Calu3 (cell line): ENCODE data around the gene ZSWIM1. TPM values are rescaled to one million over a fixed set of nuclear protein-coding genes. Genes with fewer than 3 reads are reported as not detected.
"Not testable (repeated sequence)": the region's sequence is repeated elsewhere in the genome, so short reads cannot be mapped to it uniquely, and the experiment has no call there.

Experiments used
- BruUV-seq: library from RNA; stranded (reverse); fragments of 400-500 nt; replicated peaks from 2 replicates; lab custom pipeline; 2021; lab: Mats Ljungman, UMichigan
- CTCF ChIA-PET: fragments of 300-600 bp; sonication (Branson Sonifier 250); formaldehyde crosslinking; loops from one replicate; lab custom pipeline; 2022; ENCODE audit warnings: antibody characterized with exemption; lab: Charles Lee
- DNase-seq: peaks from one replicate; pipeline ENCODE4 v3.0.0; 2022
- H3K27ac Mint-ChIP-seq: one replicate; pipeline ENCODE4 v1.8.0; 2022; ENCODE audit warnings: mixed read lengths; ENCODE audit not compliant: unreplicated experiment
- H3K27me3 Mint-ChIP-seq: one replicate; pipeline ENCODE4 v1.8.0; 2022; ENCODE audit warnings: mixed read lengths; ENCODE audit not compliant: unreplicated experiment
- H3K36me3 Mint-ChIP-seq: one replicate; pipeline ENCODE4 v1.8.0; 2022; ENCODE audit warnings: mild to moderate bottlenecking, moderate library complexity, mixed read lengths; ENCODE audit not compliant: insufficient read depth, unreplicated experiment
- H3K4me1 Mint-ChIP-seq: one replicate; pipeline ENCODE4 v1.8.0; 2022; ENCODE audit warnings: mild to moderate bottlenecking, low read depth, mixed read lengths; ENCODE audit not compliant: unreplicated experiment
- H3K4me3 Mint-ChIP-seq: one replicate; pipeline ENCODE4 v1.8.0; 2022; ENCODE audit warnings: mild to moderate bottlenecking, low read depth, moderate library complexity, mixed read lengths; ENCODE audit not compliant: unreplicated experiment
- H3K9me3 Mint-ChIP-seq: one replicate; pipeline ENCODE4 v1.8.0; 2022; ENCODE audit warnings: low read depth, mixed read lengths; ENCODE audit not compliant: unreplicated experiment
- CTCF ChIP-seq: fragments of 200-600 bp; IDR thresholded peaks from one replicate; pipeline ENCODE4 v1.8.0; 2022; ENCODE audit warnings: antibody characterized with exemption; ENCODE audit not compliant: unreplicated experiment
- intact Hi-C: fragments of 100-400 bp; cut with micrococcal nuclease; formaldehyde crosslinking; loops from one replicate; pipeline ENCODE4 v1.10.0; 2022; ENCODE audit not compliant: unreplicated experiment
- total RNA-seq: library from RNA; stranded (reverse); gene quantifications from 2 replicates; pipeline ENCODE4 v1.2.3, GENCODE V29; 2022

ZSWIM1 gene
- total RNA-seq, 1 experiment from 2014 or later, result 20.2 TPM

- H3K27me3 Mint-ChIP-seq, result no peaks in the 10 kb centered on the region
- no peak for TF ChIP-seq CTCF
- CTCF ChIA-PET, result interaction anchor here (1.8 kb wide), 1 partner anchor 7 kb away, joined by 4 read pairs; the partner anchor contains the start of gene ZSWIM1
- no peaks in the 10 kb centered on the region for H3K36me3 Mint-ChIP-seq
- BruUV-seq, result no TSS peak
- H3K9me3 Mint-ChIP-seq, result no peaks in the 10 kb centered on the region
- intact Hi-C loops, result no loop called here
- no peak overlapping the region for H3K4me3 Mint-ChIP-seq
- peaks cover 8% of the 10 kb centered on the region for H3K4me1 Mint-ChIP-seq
- H3K27ac Mint-ChIP-seq, result no peak overlapping the region
- DNase-seq, result no peak
Observed at GRCh38 chr20:45873409-45874103, 7.5 kb upstream of the ZSWIM1 start.

- BruUV-seq, H3K27ac Mint-ChIP-seq, H3K27me3 Mint-ChIP-seq, H3K36me3 Mint-ChIP-seq, H3K4me3 Mint-ChIP-seq, H3K9me3 Mint-ChIP-seq, CTCF ChIA-PET, intact Hi-C loops, DNase-seq, H3K4me1 Mint-ChIP-seq: not testable (repeated sequence)
Observed at GRCh38 chr20:45874104-45874481, 6.9 kb upstream of the ZSWIM1 start.

- no peak for DNase-seq
- Mint-ChIP-seq H3K9me3 (no peaks in the 10 kb centered on the region), H3K27ac (no peak overlapping the region), H3K27me3 (no peaks in the 10 kb centered on the region), H3K36me3 (no peaks in the 10 kb centered on the region), H3K4me3 (no peak overlapping the region), H3K4me1 (peaks cover 8% of the 10 kb centered on the region)
- CTCF ChIA-PET, result no interaction called here
- no peak for TF ChIP-seq CTCF
- BruUV-seq, result no TSS peak
- intact Hi-C loops, result no loop called here
Observed at GRCh38 chr20:45874576-45874975, 6.5 kb upstream of the ZSWIM1 start.

- Mint-ChIP-seq H3K9me3 (no peaks in the 10 kb centered on the region), H3K27me3 (no peaks in the 10 kb centered on the region), H3K4me1 (peaks cover 16% of the 10 kb centered on the region), H3K4me3 (no peak overlapping the region), H3K27ac (no peak overlapping the region), H3K36me3 (peaks cover 26% of the 10 kb centered on the region)
- CTCF ChIA-PET, result interaction anchor here (0.6 kb wide), 2 partner anchors 55 to 64 kb away, joined by 5 to 6 read pairs; no protein-coding TSS in a partner anchor
- no peak for DNase-seq
- intact Hi-C loops, result no loop called here
- no TSS peak for BruUV-seq
- no peak for TF ChIP-seq CTCF
Observed at GRCh38 chr20:45878076-45878761, 2.8 kb upstream of the ZSWIM1 start.
